ENCODE data around the gene P2RX3. TPM values are rescaled to one million over a fixed set of nuclear protein-coding genes. Genes with fewer than 3 reads are reported as not detected.

The P2RX3 gene
- total RNA-seq, 1 experiment from 2014 or later: 0.15 TPM

GRCh38 chr11:57342702-57343101 lies 4.5 kb downstream of the P2RX3 start:
- H3K27ac Mint-ChIP-seq: no peak overlapping the region

More at GRCh38 chr11:57342702-57343101, 4.5 kb downstream of the P2RX3 start:
- Mint-ChIP-seq H3K4me3 (peak overlapping the region in 1 of 2 experiments; percentile 12; a peak in 2 of 5 replicates), H3K36me3 (ENCODE audit: insufficient read depth in 1 of 3, low read depth in 3 of 3) (no peaks in the 10 kb centered on the region), H3K27me3 (ENCODE audit: low read depth) (peaks cover 33% of the 10 kb centered on the region), H3K4me1 (peaks cover 46 to 58% of the 10 kb centered on the region in 2 experiments), H3K9me3 (no peaks in the 10 kb centered on the region)
- Histone ChIP-seq H3K4ac (ENCODE audit: low read depth, low read length) (no peak overlapping the region), H3K23ac (ENCODE audit: insufficient read length, low read depth, low read length) (no peak overlapping the region), H2BK120ac (ENCODE audit: low read depth, low read length, poor library complexity, severe bottlenecking) (no peak overlapping the region), H3K4me1 (ENCODE audit: insufficient read depth, low read length) (0 out of 2 replicates have a peak, but pooled peaks cover 3% of the 10 kb centered on the region), H3K79me2 (ENCODE audit: insufficient read depth, low read length) (no peaks in the 10 kb centered on the region), H2BK20ac (ENCODE audit: low read depth, low read length, poor library complexity, severe bottlenecking) (no peak overlapping the region), H3K18ac (ENCODE audit: insufficient read length, low read depth, low read length) (no peak overlapping the region), H3K79me1 (ENCODE audit: insufficient read depth, low read depth, low read length, poor library complexity, severe bottlenecking) (no peaks in the 10 kb centered on the region), H3K56ac (ENCODE audit: insufficient read length, low read depth, low read length) (no peak overlapping the region), H3K14ac (ENCODE audit: insufficient read depth, low read length) (no peak overlapping the region), H2AFZ (ENCODE audit: low read length) (no peak overlapping the region), H2BK5ac (ENCODE audit: insufficient read length, low read length) (no peak overlapping the region), H3K27me3 (ENCODE audit: insufficient read depth, low read length) (no peaks in the 10 kb centered on the region), H3K23me2 (ENCODE audit: insufficient read length, low read depth, low read length, poor library complexity, severe bottlenecking) (no peaks in the 10 kb centered on the region), H3K4me2 (ENCODE audit: insufficient read depth, insufficient read length, low read length) (no peak overlapping the region), H4K5ac (ENCODE audit: insufficient read length, low read depth, low read length) (no peak overlapping the region), H2BK15ac (ENCODE audit: low read depth, low read length) (no peak overlapping the region), H3K27ac (ENCODE audit: insufficient read length, low read depth, low read length) (no peak overlapping the region), H2AK5ac (ENCODE audit: insufficient read length, low read length) (no peak overlapping the region), H4K8ac (replicated peaks; ENCODE audit: insufficient read length, low read depth, low read length) (no peak overlapping the region), H4K91ac (ENCODE audit: insufficient read length, low read depth, low read length) (no peak overlapping the region), H3K9me3 (ENCODE audit: control insufficient read depth, low read depth, low read length) (no peaks in the 10 kb centered on the region), H4K20me1 (ENCODE audit: control insufficient read depth, insufficient read depth, insufficient read length) (no peaks in the 10 kb centered on the region), H3K9ac (ENCODE audit: extremely low read depth, insufficient read length, low read length) (no peak overlapping the region), H2BK12ac (ENCODE audit: insufficient read length, low read depth, low read length) (no peak overlapping the region), H3T11ph (ENCODE audit: low read length) (no peak overlapping the region)
- WGBS (ENCODE audit: extremely low coverage, insufficient read length, low lambda C conversion rate): no CpG with 5 or more reads among the region's 11 CpGs
- TF ChIP-seq CTCF (conservative IDR thresholded peaks at IDR 0.05): no peak
- DNase-seq: no peak

All from H9 (cell line).